ENCODE results near the gene HBS1L. TPM values are rescaled to one million over a fixed set of nuclear protein-coding genes. Genes with fewer than 3 reads are reported as not detected.

The HBS1L gene
- polyA plus RNA-seq (ENCODE audit: insufficient read length): 76.9 TPM
- long read RNA-seq, donor 1, full-length matches to known transcripts: 16 of 16 reads
- long read RNA-seq, donor 1, partial matches to known transcripts: 0 of 16 reads
- long read RNA-seq, donor 1, other reads (novel, unspliced or antisense): 0 of 16 reads
- long read RNA-seq, donor 2, full-length matches to known transcripts: 9 of 24 reads
- long read RNA-seq, donor 2, partial matches to known transcripts: 15 of 24 reads
- long read RNA-seq, donor 2, other reads (novel, unspliced or antisense): 0 of 24 reads
- long read RNA-seq, donor 3, full-length matches to known transcripts: 11 of 25 reads
- long read RNA-seq, donor 3, partial matches to known transcripts: 14 of 25 reads
- long read RNA-seq, donor 3, other reads (novel, unspliced or antisense): 0 of 25 reads
- long read RNA-seq, donor 4: 0 reads
- long read RNA-seq, donor 5, full-length matches to known transcripts: 27 of 51 reads
- long read RNA-seq, donor 5, partial matches to known transcripts: 24 of 51 reads
- long read RNA-seq, donor 5, other reads (novel, unspliced or antisense): 0 of 51 reads
- long read RNA-seq, donor 6, full-length matches to known transcripts: 14 of 20 reads
- long read RNA-seq, donor 6, partial matches to known transcripts: 6 of 20 reads
- long read RNA-seq, donor 6, other reads (novel, unspliced or antisense): 0 of 20 reads
- long read RNA-seq, donor 7, full-length matches to known transcripts: 10 of 29 reads
- long read RNA-seq, donor 7, partial matches to known transcripts: 19 of 29 reads
- long read RNA-seq, donor 7, other reads (novel, unspliced or antisense): 0 of 29 reads
- long read RNA-seq, donor 8, full-length matches to known transcripts: 9 of 9 reads
- long read RNA-seq, donor 8, partial matches to known transcripts: 0 of 9 reads
- long read RNA-seq, donor 8, other reads (novel, unspliced or antisense): 0 of 9 reads

DNA sequence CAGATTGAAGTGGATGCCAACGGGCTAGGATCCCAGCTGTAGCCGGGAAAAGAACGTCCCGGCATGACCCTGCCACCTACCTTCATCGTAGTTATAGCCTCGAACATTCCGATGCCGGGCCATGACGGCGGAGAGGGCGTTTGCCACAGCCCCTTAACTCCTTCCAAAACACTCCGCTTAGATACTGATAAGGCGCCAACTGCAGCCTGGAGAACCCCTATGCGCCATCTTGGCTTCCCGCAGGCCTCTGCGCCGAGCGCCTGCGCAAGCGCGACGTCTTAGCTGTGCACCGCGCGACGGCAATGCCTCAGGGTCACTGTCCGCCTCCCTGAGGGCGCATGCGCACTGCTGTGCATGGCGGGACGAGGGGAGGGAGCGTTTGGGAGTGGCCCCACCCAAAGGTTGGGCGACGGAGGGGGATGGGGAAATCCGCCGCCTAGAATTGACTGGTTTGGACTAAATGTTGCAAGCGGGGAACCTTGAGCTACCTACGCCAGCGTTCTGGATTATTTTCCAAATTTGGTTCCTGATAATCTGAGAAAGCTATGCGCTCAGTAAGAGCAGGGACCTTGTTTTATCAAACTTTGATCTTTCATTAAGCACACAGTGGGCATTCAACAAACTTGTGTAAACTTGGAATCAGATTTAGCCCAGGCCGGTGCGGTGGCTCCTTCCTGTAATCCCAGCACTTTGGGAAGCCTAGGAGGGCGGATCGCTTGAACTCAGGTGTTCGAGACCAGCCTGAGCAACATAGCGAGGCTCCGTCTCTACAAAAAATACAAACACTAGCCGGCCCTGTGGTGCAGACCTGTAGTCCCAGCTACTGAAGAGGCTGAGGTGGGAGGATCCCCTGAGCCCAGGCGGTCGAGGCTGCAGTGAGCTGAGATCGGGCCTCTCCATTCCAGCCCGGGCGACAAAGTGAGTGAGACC is at the start of gene HBS1L:
HBS1L (minus strand) TSS at position 254 of the 930 bp plus-strand sequence; CDS start at position 123, 131 bp downstream.
- peak; percentile 98 for DNase-seq

DNA sequence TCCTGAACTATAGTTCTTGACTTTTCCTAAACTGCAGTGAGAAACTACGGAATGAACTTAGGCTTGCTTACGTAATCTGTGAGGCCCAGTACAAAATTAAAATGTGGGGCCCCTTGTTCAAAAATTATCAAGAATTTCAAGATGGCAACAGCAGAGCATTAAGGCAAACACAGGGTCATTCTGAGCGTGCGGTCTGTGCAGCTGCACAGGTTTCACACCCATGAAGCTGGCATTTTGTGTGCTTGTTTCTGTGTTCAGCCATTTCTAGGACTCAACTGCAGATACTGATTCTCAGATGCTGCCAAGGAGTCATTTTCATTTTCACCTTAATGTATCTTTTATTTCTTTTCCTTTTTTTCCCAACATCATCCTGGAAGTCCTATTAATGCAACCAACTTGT is 49.6 kb upstream of the HBS1L start:
- DNase-seq: no peak

DNA sequence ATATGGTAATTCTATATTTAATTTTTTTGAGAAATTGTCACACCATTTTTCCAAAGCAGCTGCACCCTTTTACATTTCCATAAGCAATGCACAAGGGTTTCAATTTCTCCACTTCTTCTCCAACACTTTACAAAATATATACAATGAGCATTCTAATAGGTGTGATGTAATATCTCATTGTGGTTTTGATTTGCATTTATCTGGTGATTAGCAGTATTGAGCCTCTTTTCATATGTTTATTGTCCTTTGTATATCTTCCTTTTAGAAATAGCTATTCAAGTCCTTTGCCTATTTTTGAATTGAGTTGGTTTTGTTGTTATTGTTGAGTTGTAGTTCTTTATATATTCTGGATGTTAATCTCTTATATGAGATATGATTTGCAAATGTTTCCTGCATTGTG is 47.6 kb upstream of the HBS1L start:
- DNase-seq: no peak

DNA sequence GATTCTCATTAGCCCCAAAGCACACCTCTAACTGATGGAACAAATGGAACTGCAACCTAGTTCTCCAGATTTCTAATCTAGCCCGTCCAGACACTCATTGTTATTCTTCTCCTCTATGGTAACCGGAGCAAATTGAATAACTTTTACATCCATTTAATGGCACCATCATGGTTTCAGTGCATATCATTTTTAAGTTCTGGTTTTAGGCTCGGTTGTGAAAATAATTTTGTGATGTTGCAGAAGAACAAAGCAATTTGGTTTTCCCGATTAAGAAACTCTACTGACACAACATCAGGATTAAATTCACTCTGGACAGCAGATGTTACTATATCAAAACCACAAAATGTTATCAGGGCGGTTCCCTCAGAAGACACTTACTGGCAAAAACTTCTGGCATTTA is 42.5 kb upstream of the HBS1L start:
- DNase-seq: no peak

DNA sequence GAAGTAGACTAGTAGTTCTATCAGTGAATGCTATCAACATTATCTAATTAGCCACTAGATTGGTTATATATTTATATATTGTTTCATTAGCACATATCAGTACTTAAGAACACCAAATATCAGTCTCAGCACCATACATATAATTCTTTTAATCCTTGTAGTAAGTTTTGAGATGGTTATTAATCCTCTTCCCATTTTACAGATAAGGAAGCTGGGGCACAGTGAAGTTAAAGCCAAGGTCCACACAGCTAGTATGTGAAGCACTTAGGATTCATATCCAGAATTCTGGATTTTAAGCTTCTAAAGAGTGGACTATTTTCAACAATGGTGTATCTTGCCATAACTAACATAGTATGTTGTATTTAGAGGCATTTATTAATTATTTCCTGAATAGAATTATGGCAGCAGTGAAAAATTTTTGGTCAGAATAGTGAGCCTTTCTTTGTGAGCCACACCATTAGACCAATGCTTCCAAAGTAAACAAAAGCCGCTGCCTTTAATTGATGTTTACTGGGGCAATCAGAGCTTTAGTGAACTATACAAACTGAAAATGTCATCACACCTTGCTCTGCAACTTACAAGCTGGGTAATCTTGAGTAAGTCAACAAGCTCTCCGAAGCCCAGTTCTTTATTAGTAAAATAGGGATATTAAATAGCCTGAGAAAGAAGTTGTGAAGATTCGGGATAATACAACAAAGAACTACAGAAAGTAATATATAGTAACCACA is 41.9 kb upstream of the HBS1L start:
- no peak for DNase-seq

DNA sequence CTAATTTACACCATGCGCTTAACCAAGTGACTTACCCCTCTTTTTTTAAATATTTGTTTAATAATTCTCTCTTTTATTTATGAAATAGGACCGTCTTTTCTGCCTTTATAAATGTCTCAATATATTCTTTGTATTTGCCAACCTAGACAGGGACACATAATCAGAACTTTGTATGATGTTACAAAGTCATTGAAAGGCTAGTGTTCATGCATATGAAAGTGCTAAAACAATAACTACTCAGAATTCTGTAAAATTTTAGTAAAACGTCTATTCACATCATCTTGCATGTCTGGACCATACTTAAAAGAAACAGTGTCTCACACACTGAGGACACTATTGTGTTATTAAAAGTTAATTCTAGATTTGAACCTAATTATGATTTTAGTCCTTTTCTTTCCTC is 41.1 kb upstream of the HBS1L start:
- no peak for DNase-seq

DNA sequence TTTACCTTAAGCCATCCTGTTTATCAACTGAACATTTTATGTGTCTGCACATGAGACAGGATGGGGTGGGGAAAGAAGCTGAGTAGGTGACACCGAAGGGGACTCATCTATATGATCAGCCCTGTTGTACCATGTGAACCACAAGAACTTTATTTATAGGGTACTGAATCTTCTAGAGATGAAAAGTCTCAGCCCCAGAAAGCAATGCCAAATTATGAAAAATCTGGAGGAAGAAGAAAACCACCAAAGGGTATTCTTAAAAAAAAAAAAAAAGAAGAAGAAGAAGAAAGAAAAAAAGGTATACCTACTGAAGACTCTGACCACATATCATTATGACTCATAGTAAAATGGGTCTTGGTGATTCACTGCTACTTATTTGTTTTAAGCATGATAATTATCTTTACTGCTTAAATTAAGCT is 39.8 kb upstream of the HBS1L start:
- no peak for DNase-seq

DNA sequence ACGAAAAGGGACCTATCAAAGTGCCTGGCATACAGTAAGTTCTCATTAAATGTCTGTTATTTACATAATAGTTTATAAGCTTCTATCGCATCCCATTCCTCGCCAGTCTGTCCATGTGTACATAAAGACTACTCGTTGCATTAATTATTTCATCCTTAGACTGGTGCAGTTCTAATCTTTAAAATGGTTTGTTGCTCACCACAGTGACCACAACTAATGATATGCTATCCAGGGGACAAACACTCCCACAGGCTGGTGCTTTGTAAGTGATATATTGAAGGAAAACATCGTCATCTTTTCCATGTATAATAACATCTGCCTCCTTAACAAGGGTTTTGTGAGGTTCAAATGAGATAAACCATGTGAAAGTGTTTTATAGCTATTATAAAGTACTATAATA is 39.0 kb upstream of the HBS1L start:
- DNase-seq: no peak

DNA sequence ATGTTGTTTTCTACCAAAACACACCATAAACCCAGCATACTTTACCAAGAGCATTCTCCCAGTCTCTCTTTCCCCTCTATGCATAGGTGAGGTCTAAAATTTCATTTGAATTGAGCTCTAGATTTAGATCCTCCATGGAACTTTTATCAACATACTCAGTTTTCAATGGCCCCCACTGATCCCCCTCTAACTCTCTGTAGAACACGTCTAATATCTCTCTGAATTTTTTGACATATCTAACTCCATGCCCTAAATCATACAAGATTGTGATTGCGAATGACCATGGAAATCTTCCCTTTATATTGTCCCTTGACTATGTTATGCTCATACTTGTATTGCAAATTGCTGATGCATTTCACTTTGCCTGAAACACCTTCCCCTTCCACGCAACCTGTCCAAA is 38.1 kb upstream of the HBS1L start:
- no peak for DNase-seq

DNA sequence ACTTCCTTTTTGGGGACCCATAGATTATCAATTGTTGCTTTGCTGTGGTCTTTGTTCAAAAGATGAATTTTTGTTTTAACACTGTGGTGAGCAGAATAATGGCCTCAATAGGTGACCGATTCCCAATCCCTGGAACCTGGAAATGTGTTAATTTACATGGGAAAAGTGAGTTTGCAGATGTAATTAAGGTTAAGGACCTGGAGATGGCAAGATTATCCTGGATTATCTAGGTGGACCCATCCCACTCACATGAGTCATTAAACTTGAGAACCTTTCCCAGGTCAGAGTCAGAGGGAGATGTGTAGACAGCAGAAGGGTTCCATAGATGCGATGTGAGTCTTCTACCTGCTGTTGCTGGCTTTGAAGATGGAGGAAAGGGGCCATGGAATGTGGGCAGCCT is 36.2 kb upstream of the HBS1L start:
- no peak for DNase-seq

DNA sequence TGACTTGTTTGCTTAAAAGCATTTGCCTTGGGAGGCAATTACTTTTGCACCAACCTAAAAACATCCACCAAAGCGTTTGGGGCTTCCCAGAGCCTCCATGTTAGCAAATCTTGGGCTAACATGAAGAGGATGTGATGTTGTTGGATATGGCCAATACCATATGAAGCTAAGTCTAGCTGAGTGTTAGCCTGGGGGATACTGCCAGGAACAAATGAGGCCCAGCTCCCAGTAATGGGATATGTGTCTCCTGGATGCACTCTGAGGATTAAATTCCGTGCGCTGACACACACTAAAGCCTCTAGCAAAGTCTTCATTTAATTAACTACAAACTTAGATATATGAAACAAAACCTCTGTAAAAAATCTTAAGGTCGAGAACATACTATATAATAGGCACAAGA is 35.3 kb upstream of the HBS1L start:
- no peak for DNase-seq

DNA sequence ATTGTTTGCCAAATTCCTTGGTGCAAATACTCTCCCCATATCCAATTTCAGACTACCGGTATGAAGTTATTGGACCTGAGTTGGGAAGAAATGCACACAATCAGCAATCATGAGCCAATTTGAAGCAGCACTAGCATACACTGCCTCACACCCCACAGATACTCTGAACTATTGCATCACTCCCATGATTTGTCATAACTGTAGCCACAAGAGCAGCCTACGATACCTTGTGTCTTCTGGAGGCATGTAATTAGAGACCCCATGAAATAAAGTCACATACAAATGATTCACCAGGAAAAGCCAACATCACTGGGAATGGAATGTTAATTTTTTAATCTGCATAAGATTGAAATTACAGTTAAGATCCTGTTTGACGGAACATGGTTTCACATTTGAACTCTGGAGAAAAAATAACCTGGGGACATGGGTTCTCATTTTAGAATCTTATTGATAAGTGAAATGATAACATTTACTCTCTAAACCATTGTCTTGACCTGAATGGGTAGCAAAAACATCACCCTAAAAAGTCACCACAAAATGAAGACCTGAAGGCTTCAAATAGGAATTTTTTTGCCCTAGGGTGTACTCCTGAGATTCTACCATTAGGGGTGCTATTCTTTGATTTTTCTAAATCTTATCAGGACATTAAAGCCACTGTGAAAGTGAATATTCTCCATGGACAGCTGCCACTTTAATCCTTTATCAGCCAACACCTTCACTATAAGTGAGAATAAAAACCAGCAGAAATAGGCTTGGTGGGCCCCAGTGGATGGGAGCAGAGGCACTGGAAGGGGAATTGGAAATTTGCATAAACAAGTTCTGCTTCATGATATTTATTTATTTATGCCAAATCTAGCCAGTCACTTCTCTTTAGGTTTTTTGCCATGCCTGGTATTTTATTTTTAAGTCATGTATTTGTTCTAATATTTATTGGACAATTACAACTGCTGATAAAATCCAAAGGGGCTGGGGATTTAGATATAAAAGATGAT is 34.5 kb upstream of the HBS1L start:
- DNase-seq: no peak

DNA sequence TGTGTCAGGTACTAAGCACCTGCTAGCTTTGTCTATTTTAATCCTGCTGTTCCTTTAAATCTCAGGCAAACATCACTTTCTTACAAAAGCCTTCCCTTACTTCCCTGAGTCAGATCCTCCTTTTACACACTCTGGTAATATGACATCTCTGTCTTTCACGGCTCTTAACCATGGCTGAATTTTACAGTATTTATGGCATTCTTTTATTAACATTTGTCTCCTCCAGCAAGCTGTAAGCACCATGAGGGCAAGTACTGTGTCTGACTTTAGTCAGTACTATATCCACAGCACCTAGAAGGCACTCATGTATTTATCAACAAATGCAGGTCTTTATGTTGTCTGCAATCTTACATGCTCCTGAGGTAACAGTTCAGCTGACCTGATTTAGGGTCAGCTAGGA is 33.7 kb upstream of the HBS1L start:
- DNase-seq: no peak

DNA sequence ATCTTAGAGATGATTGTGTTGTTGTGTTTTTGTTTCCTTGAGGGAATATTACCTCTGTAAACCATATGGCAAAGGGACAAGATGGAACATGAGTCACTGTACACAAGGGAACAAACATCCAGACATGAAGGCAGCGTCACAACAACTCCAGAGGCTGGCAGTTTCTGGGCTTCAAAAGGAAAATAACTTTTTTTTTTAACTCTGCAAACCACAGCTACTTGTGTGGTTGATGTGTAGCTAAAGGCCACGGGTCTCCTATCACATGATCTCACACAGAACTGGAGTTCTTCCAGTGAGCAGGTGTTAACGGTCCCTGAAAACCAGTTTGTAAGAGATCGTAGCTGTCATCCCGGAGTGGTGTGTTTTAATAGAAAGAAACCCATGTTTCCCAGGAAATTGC is 33.2 kb upstream of the HBS1L start:
- DNase-seq: no peak

DNA sequence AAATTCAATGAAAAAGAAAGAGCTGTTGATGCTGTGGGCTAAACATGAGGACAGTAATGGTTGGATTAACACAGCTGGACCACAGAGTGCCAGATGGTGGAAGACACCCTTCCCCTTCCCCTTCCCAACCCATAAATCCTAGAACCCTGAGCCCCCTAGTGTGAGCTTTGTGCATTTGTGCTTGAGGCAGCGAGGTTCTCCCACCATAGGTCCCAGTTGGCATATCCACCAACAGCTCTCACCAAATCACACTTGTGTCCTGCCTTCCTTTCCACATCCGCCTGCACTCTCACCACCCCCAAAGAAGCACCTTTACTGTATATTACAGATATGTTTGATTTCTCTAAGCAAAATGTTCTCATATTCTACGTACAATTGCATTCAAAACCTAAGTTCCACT is 32.8 kb upstream of the HBS1L start:
- no peak for DNase-seq

DNA sequence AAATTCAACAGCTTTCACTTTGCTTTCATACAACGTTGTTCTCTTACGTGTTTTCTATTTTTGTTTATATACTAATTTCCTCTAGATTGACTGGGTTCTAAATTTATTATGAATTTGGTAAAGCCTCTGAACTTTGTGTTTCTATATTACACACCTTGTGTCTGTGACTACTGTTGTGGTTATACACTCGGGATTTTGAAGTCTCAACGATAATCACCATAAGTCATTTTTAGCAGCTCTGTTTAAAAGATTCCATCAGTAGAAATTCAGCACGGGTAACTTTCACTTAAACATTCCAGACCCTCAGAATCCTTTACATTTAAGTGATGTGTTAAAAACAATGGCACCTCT is 31.8 kb upstream of the HBS1L start:
- DNase-seq: no peak

DNA sequence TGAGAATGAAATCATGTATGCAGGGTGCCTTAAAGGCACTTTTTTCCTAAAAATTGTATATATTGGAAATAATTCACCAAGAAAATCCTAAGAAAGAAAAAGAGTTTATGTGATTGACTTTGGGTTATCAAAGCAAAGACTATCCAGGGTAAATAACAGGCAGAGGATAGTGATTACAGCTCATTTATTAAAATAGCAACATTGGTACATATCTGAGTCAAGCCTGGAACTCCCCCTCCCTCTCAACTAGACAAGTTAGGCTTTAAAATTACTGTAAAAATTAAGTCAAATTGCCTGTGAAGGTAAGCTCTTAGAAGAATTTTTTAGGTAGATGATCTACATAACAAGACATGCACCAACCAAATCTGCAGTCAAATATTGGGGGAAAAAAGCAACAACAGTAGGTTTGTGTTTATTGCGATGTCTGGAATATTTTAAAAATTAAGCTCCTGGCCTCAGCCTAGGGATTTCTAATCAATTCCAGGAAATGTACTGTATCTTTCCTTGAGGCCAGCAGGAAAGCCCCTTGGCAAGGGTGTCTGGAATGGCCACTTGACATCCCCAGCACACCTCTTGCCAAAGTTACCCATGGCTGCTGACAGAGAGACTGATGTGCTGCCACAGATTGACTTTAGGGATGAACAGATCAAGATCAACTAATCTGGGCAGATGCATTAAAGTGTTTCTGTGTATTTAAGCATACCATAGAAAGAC is 31.2 kb upstream of the HBS1L start:
- no peak for DNase-seq

DNA sequence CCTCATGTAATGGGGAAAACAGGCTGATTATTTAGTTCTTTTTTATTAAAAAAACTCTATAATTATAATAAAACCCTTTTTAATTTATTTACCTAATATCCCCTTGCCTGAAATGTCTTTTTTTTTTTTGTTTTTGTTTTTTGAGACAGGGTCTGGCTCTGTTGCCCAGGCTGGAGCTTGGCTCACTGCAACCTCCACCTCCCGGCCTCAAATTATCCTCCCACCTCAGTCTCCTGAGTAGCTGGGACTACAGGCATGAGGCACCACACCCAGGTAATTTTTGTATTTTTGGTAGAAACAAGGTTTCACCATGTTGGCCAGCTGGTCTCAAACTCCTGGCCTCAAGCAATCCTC is 30.3 kb upstream of the HBS1L start:
- DNase-seq: no peak
